Mammary epithelial cell (primary cell): ENCODE results near the gene CUX1.

ENCODE experiments used
- EZH2 ChIP-seq: IDR thresholded peaks from 2 replicates; pipeline ENCODE4 v1.6.1; 2012; ENCODE audit warnings: low read length, inconsistent platforms, borderline replicate concordance
- TF ChIP-seq, protein P1 (sequence below), 2 donors: IDR thresholded peaks in 1 of 2; conservative IDR thresholded peaks in 1 of 2; 2 replicates each; pipeline ENCODE4 v1.5.1; 2011 to 2012; ENCODE audit warnings: inconsistent platforms in 2 of 2, low read length in 2 of 2, mild to moderate bottlenecking in 2 of 2, control low read depth in 1 of 2, low read depth in 1 of 2; ENCODE audit not compliant: insufficient read depth in 1 of 2; ENCODE audit errors: extremely low read depth in 1 of 2

DNA sequence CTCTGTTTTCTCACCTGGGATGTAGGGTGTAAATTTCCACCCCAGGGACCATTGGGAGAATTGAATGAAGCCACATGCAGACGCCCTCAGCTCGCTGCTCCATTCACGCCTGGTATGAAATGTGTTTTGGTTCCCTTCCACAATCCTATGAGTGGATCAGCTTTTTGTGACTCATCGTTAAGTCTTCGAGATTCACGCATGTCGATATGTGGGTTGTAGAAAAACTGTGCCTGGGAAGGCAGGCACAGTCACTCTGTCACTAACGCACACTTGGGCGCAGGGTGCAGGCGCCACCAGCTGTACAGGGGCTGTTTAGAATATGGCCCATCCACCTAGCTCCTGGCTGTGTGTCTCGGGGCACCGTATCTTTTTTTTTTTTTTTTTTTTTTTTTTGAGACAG is 405.0 kb downstream of the CUX1 start:
- TF ChIP-seq, protein P1, sequence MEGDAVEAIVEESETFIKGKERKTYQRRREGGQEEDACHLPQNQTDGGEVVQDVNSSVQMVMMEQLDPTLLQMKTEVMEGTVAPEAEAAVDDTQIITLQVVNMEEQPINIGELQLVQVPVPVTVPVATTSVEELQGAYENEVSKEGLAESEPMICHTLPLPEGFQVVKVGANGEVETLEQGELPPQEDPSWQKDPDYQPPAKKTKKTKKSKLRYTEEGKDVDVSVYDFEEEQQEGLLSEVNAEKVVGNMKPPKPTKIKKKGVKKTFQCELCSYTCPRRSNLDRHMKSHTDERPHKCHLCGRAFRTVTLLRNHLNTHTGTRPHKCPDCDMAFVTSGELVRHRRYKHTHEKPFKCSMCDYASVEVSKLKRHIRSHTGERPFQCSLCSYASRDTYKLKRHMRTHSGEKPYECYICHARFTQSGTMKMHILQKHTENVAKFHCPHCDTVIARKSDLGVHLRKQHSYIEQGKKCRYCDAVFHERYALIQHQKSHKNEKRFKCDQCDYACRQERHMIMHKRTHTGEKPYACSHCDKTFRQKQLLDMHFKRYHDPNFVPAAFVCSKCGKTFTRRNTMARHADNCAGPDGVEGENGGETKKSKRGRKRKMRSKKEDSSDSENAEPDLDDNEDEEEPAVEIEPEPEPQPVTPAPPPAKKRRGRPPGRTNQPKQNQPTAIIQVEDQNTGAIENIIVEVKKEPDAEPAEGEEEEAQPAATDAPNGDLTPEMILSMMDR (conservative IDR thresholded peaks at IDR 0.05 in 1 of 2, IDR thresholded peaks at IDR 0.05 in 1 of 2; ENCODE audit: extremely low read depth in 1 of 2, insufficient read depth in 1 of 2, low read depth in 1 of 2, low read length in 2 of 2) = no peak
- TF ChIP-seq EZH2 = no peak
